ENCODE results near the gene MYL3. TPM values are rescaled to one million over a fixed set of nuclear protein-coding genes. Genes with fewer than 3 reads are reported as not detected.

The MYL3 gene
- total RNA-seq, 1 experiment from 2014 or later: not detected

GRCh38 chr3:46887980-46888494 lies 24.8 kb upstream of the MYL3 start:
- in situ Hi-C loops (cut with HindIII; ENCODE audit: low pct_unique_long_range_greater_than_20kb, low sequenced_read_pairs): no loop called here
- DNase-seq (ENCODE audit: low read depth): no peak

- no peak for DNase-seq (ENCODE audit: low read depth)
- in situ Hi-C loops (cut with HindIII; ENCODE audit: low pct_unique_long_range_greater_than_20kb, low sequenced_read_pairs): no loop called here
Observed at GRCh38 chr3:46885612-46886011, 22.4 kb upstream of the MYL3 start.

- in situ Hi-C loops (cut with HindIII; ENCODE audit: low pct_unique_long_range_greater_than_20kb, low sequenced_read_pairs): no loop called here
- DNase-seq (ENCODE audit: low read depth): no peak
Observed at GRCh38 chr3:46884929-46885328, 21.7 kb upstream of the MYL3 start.

- in situ Hi-C loops (cut with HindIII; ENCODE audit: low pct_unique_long_range_greater_than_20kb, low sequenced_read_pairs): no loop called here
- DNase-seq (ENCODE audit: low read depth): no peak
Observed at GRCh38 chr3:46884427-46884826, 21.2 kb upstream of the MYL3 start.

- in situ Hi-C loops (cut with HindIII; ENCODE audit: low pct_unique_long_range_greater_than_20kb, low sequenced_read_pairs): no loop called here
- no peak for DNase-seq (ENCODE audit: low read depth)
Observed at GRCh38 chr3:46883830-46884185, 20.6 kb upstream of the MYL3 start.

GRCh38 chr3:46883054-46883829 lies 20.0 kb upstream of the MYL3 start:
- no peak for DNase-seq (ENCODE audit: low read depth)
- in situ Hi-C loops (cut with HindIII; ENCODE audit: low pct_unique_long_range_greater_than_20kb, low sequenced_read_pairs): no loop called here

GRCh38 chr3:46882377-46883053 lies 19.3 kb upstream of the MYL3 start:
- in situ Hi-C loops (cut with HindIII; ENCODE audit: low pct_unique_long_range_greater_than_20kb, low sequenced_read_pairs): no loop called here
- no peak for DNase-seq (ENCODE audit: low read depth)

- in situ Hi-C loops (cut with HindIII; ENCODE audit: low pct_unique_long_range_greater_than_20kb, low sequenced_read_pairs): no loop called here
- DNase-seq (ENCODE audit: low read depth): no peak
Observed at GRCh38 chr3:46881596-46882376, 18.5 kb upstream of the MYL3 start.

GRCh38 chr3:46880884-46881595 lies 17.8 kb upstream of the MYL3 start:
- DNase-seq (ENCODE audit: low read depth): no peak
- in situ Hi-C loops (cut with HindIII; ENCODE audit: low pct_unique_long_range_greater_than_20kb, low sequenced_read_pairs): no loop called here

- in situ Hi-C loops (cut with HindIII; ENCODE audit: low pct_unique_long_range_greater_than_20kb, low sequenced_read_pairs): no loop called here
- DNase-seq (ENCODE audit: low read depth): peak; percentile 62
Observed at GRCh38 chr3:46878781-46879436, 15.7 kb upstream of the MYL3 start.

- DNase-seq (ENCODE audit: low read depth): no peak
- in situ Hi-C loops (cut with HindIII; ENCODE audit: low pct_unique_long_range_greater_than_20kb, low sequenced_read_pairs): no loop called here
Observed at GRCh38 chr3:46877406-46878125, 14.3 kb upstream of the MYL3 start, which contains the start of gene PTH1R. PTH1R (plus strand) TSS chr3:46877721; CDS start chr3:46883560, 5,839 bp downstream.

GRCh38 chr3:46876313-46877300 lies 13.4 kb upstream of the MYL3 start:
- in situ Hi-C loops (cut with HindIII; ENCODE audit: low pct_unique_long_range_greater_than_20kb, low sequenced_read_pairs): no loop called here
- DNase-seq (ENCODE audit: low read depth): no peak

GRCh38 chr3:46875560-46875959 lies 12.3 kb upstream of the MYL3 start:
- in situ Hi-C loops (cut with HindIII; ENCODE audit: low pct_unique_long_range_greater_than_20kb, low sequenced_read_pairs): no loop called here
- DNase-seq (ENCODE audit: low read depth): no peak

- in situ Hi-C loops (cut with HindIII; ENCODE audit: low pct_unique_long_range_greater_than_20kb, low sequenced_read_pairs): no loop called here
- no peak for DNase-seq (ENCODE audit: low read depth)
Observed at GRCh38 chr3:46874430-46874829, 11.2 kb upstream of the MYL3 start.

- in situ Hi-C loops (cut with HindIII; ENCODE audit: low pct_unique_long_range_greater_than_20kb, low sequenced_read_pairs): no loop called here
- DNase-seq (ENCODE audit: low read depth): no peak
Observed at GRCh38 chr3:46873521-46873920, 10.3 kb upstream of the MYL3 start.

- in situ Hi-C loops (cut with HindIII; ENCODE audit: low pct_unique_long_range_greater_than_20kb, low sequenced_read_pairs): no loop called here
- DNase-seq (ENCODE audit: low read depth): no peak
Observed at GRCh38 chr3:46871222-46871621, 8.0 kb upstream of the MYL3 start.
